ENCODE results near the gene ADGRV1. TPM values are rescaled to one million over a fixed set of nuclear protein-coding genes. Genes with fewer than 3 reads are reported as not detected.
A peak's percentile ranks its signal among the peaks of the same experiment; 100 is the strongest.

ADGRV1 gene
- polyA plus RNA-seq, 1 of the 3 experiments (the other 2 are of a cell fraction): 0.23 TPM

DNA sequence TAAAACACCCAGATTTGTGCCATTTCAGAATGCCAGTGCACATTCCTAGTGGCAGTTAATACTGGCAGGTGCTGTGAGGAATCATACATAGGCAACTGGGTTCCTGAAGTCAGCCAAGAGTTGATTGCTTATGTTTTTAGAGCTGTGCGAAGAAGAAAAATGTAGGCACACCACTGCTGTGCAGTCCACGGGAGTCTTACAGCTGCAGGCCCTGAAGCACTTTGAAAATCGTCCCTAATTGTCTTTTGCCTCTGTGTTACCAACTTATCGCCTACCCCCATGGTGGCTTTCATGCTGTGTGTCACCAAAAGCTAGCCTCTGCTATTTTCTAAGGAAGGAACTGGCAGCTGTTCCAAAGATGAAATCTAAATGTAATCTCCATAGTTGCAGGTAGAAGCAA lies 560.6 kb downstream of the ADGRV1 start:
- H3K9me3 ChIP-seq: no peaks in the 10 kb centered on the region
- POLR2A ChIA-PET: interaction anchor here (0.9 kb wide), 1 partner anchor 262 kb away, joined by 3 read pairs; no protein-coding TSS in a partner anchor
- H3K4me1 ChIP-seq (ENCODE audit: control insufficient read depth in 1 of 2, insufficient read depth in 2 of 2, low read depth in 1 of 2, low read length in 1 of 2): peaks cover 22 to 27% of the 10 kb centered on the region in 2 experiments
- no peak overlapping the region for H3K4me2 ChIP-seq
- CTCF ChIA-PET: interaction anchor here (1.1 to 3.1 kb wide), 3 partner anchors 17 to 301 kb away, joined by 4 to 22 read pairs (median 4); no protein-coding TSS in a partner anchor
- H2AFZ ChIP-seq (ENCODE audit: low read depth): no peak overlapping the region
- H3K27ac ChIP-seq (ENCODE audit: low read depth in 2 of 2, low read length in 1 of 2): peak overlapping the region; percentile 65 to 70
- H3K27me3 ChIP-seq (ENCODE audit: insufficient read depth): no peaks in the 10 kb centered on the region
- H3K9me2 ChIP-seq: no peaks in the 10 kb centered on the region
- no peaks in the 10 kb centered on the region for H3K36me3 ChIP-seq (replicated peaks in 1 of 2; ENCODE audit: control insufficient read depth in 1 of 2, insufficient read depth in 2 of 2, low read length in 1 of 2)
- H3K4me3 ChIP-seq (ENCODE audit: low read depth in 2 of 2, low read length in 1 of 2): no peak overlapping the region
- H4K20me1 ChIP-seq (ENCODE audit: insufficient read depth): no peaks in the 10 kb centered on the region
- WGBS (ENCODE audit: low lambda C conversion rate): 78% methylated on average over 4 of the region's 4 CpGs
- H3K9ac ChIP-seq: no peak overlapping the region
- H3F3A ChIP-seq (replicated peaks; ENCODE audit: insufficient read depth): peaks cover 13% of the 10 kb centered on the region
- TF ChIP-seq RXRA (IDR thresholded peaks at IDR 0.05; ENCODE audit: borderline replicate concordance, low read depth) (no peak), YY1 (IDR thresholded peaks at IDR 0.05; ENCODE audit: low read depth) (no peak), EZH2phosphoT487 (IDR thresholded peaks at IDR 0.05; ENCODE audit: borderline replicate concordance, low read depth) (no peak), SMC3 (IDR thresholded peaks at IDR 0.05; ENCODE audit: low read depth, low read length) (no peak), EP300 (IDR thresholded peaks at IDR 0.05; ENCODE audit: borderline replicate concordance in 1 of 2, low read depth in 1 of 2, low read length in 1 of 2) (no peak), RCOR1 (IDR thresholded peaks at IDR 0.05; ENCODE audit: low read length) (no peak), RAD21 (IDR thresholded peaks at IDR 0.05; ENCODE audit: low read length) (no peak), JUND (IDR thresholded peaks at IDR 0.05) (no peak)
- TF ChIP-seq, protein P1, sequence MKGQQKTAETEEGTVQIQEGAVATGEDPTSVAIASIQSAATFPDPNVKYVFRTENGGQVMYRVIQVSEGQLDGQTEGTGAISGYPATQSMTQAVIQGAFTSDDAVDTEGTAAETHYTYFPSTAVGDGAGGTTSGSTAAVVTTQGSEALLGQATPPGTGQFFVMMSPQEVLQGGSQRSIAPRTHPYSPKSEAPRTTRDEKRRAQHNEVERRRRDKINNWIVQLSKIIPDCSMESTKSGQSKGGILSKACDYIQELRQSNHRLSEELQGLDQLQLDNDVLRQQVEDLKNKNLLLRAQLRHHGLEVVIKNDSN (IDR thresholded peaks at IDR 0.05; ENCODE audit: borderline replicate concordance, low read depth): no peak
- TF ChIP-seq, protein P2, sequence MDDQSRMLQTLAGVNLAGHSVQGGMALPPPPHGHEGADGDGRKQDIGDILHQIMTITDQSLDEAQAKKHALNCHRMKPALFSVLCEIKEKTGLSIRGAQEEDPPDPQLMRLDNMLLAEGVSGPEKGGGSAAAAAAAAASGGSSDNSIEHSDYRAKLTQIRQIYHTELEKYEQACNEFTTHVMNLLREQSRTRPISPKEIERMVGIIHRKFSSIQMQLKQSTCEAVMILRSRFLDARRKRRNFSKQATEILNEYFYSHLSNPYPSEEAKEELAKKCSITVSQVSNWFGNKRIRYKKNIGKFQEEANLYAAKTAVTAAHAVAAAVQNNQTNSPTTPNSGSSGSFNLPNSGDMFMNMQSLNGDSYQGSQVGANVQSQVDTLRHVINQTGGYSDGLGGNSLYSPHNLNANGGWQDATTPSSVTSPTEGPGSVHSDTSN (IDR thresholded peaks at IDR 0.05): no peak
- TF ChIP-seq, protein P3, sequence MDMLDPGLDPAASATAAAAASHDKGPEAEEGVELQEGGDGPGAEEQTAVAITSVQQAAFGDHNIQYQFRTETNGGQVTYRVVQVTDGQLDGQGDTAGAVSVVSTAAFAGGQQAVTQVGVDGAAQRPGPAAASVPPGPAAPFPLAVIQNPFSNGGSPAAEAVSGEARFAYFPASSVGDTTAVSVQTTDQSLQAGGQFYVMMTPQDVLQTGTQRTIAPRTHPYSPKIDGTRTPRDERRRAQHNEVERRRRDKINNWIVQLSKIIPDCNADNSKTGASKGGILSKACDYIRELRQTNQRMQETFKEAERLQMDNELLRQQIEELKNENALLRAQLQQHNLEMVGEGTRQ (IDR thresholded peaks at IDR 0.05; ENCODE audit: borderline replicate concordance, low read depth, low read length): no peak
- TF ChIP-seq, protein P4, sequence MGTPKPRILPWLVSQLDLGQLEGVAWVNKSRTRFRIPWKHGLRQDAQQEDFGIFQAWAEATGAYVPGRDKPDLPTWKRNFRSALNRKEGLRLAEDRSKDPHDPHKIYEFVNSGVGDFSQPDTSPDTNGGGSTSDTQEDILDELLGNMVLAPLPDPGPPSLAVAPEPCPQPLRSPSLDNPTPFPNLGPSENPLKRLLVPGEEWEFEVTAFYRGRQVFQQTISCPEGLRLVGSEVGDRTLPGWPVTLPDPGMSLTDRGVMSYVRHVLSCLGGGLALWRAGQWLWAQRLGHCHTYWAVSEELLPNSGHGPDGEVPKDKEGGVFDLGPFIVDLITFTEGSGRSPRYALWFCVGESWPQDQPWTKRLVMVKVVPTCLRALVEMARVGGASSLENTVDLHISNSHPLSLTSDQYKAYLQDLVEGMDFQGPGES (IDR thresholded peaks at IDR 0.05; ENCODE audit: low read depth, low read length): no peak
- no peak for DNase-seq
- no peaks in the 10 kb centered on the region for H3K79me2 ChIP-seq (ENCODE audit: insufficient read depth)

Data from SK-N-SH (cell line).